Body of pancreas (tissue), 4 donors: ENCODE results near the gene BARX1. TPM values are rescaled to one million over a fixed set of nuclear protein-coding genes. Genes with fewer than 3 reads are reported as not detected.

Experiments used
- ATAC-seq: fragments of 150-250 bp; one replicate; pipeline ENCODE4 v1.9.1; 2016
- DNase-seq, 4 donors: peaks; one replicate each; pipeline ENCODE4 v3.0.0-alpha.2; 2019
- H3K27ac ChIP-seq, 4 donors: fragments of 200-600 bp; sonication (generic); 1 replicate in 3 of 4; 2 replicates in 1 of 4; pipeline versions ENCODE4 v1.5.1 to v1.6.1; 2016 to 2019; ENCODE audit warnings: mild to moderate bottlenecking in 1 of 4, mixed read lengths in 1 of 4, moderate library complexity in 1 of 4
- H3K27me3 ChIP-seq, 2 donors: fragments of 200-600 bp; sonication (generic); one replicate each; pipeline ENCODE4 v1.6.0; 2016; ENCODE audit warnings: mild to moderate bottlenecking in 1 of 2
- H3K36me3 ChIP-seq, 2 donors: fragments of 200-600 bp; sonication (generic); replicated peaks in 1 of 2; 2 replicates each; pipeline ENCODE4 v1.5.1; 2016; ENCODE audit warnings: low read depth in 2 of 2; ENCODE audit not compliant: insufficient read depth in 1 of 2
- H3K4me1 ChIP-seq: fragments of 200-600 bp; sonication (generic); one replicate; pipeline ENCODE4 v1.6.0; 2016
- H3K4me3 ChIP-seq, 2 donors: fragments of 200-600 bp; sonication (generic); 1 replicate in 1 of 2; 2 replicates in 1 of 2; pipeline ENCODE4 v1.5.1; 2016 to 2019
- H3K9me3 ChIP-seq, 3 donors: fragments of 200-600 bp; sonication (generic); 1 replicate in 2 of 3; 2 replicates in 1 of 3; pipeline ENCODE4 v1.5.1; 2016
- CTCF ChIP-seq, 7 experiments: fragments of 450-650 bp in 4 of 7; fragments of 200-600 bp in 3 of 7; sonication (generic) in 3 of 7; IDR thresholded peaks; one replicate each; pipeline ENCODE4 v1.5.1; 2016 to 2019; ENCODE audit warnings: antibody characterized with exemption in 7 of 7
- POLR2A ChIP-seq, 3 donors: fragments of 450-650 bp; IDR thresholded peaks; one replicate each; pipeline ENCODE4 v1.6.1; 2016; ENCODE audit warnings: antibody characterized with exemption in 3 of 3, mild to moderate bottlenecking in 2 of 3
- WGBS, 2 donors: methylation state at CpG; one replicate each; pipeline ENCODE4 v1.1.5; 2017; 5-methylcytosine and 5-hydroxymethylcytosine counted together
- intact Hi-C: fragments of 100-400 bp; cut with DNase I; formaldehyde crosslinking; loops from one replicate; pipeline ENCODE4 v1.15.1; 2023
- total RNA-seq, 2 donors: library from RNA; depleted of rRNA; stranded (reverse); fragments of >200 nt; gene quantifications; one replicate each; pipeline ENCODE4 v1.1.0, GENCODE V29; 2016

The BARX1 gene
- total RNA-seq, 2 donors from 2014 or later, result 0.26 to 5.6 TPM

- Histone ChIP-seq H3K27me3 (no peaks in the 10 kb centered on the region), H3K9me3 (no peaks in the 10 kb centered on the region), H3K27ac (no peak overlapping the region), H3K4me3 (no peak overlapping the region), H3K4me1 (no peaks in the 10 kb centered on the region), H3K36me3 (no peaks in the 10 kb centered on the region)
- 2 to 4% methylated on average over 2 of the region's 2 CpGs for WGBS, 2 donors
- ATAC-seq (no peak), DNase-seq (no peak)
- intact Hi-C loops, result no loop called here
- no peak for TF ChIP-seq CTCF (IDR thresholded peaks at IDR 0.05)
- no peak for TF ChIP-seq POLR2A (IDR thresholded peaks at IDR 0.05)
Observed at GRCh38 chr9:93984860-93985259, 29.7 kb upstream of the BARX1 start.

DNA sequence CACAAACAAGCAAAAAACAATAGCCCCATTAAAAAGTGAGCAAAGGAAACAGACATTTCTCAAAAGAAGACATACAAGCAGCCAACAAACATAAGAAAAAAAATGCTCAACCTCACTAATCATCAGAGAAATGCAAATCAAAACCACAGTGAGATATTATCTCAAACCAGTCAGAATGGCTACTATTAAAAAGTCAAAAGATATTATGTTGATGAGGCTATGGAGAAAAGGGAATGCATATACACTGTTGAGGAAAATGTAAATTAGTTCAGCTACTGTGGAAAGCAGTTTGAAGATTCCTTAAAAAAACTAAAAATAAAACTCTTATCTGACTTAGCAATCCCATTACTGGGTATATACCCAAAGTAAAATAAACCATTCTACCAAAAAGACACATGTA, 28.7 kb upstream of the BARX1 start:
- Histone ChIP-seq H3K36me3 (no peaks in the 10 kb centered on the region), H3K4me1 (no peaks in the 10 kb centered on the region), H3K4me3 (no peak overlapping the region), H3K9me3 (no peaks in the 10 kb centered on the region), H3K27me3 (no peaks in the 10 kb centered on the region), H3K27ac (no peak overlapping the region)
- intact Hi-C loops, result no loop called here
- ATAC-seq, result no peak
- no peak for DNase-seq
- TF ChIP-seq CTCF (IDR thresholded peaks at IDR 0.05) (no peak), POLR2A (IDR thresholded peaks at IDR 0.05) (no peak)

DNA sequence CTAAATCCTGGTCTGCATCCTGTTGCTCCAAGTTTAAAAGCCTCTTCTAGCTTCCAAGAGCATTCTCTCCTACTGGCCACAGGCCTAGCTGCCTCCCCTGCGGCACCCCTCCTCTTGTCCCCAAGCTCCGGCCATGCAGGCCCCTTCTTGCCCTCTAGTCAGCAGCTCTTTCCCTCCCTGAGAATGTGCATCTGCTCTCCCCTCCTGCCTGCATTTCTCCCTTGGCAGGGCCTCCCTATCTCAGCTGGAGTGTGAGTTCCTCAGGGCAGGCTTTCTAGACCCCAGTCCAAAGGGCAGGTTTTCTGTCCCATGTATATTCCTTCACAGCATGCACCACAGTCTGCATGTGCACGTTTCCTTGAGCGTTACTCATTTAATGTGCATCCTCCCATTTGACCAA, 24.6 kb upstream of the BARX1 start:
- H3K27ac ChIP-seq, result no peak overlapping the region
- no peaks in the 10 kb centered on the region for H3K9me3 ChIP-seq
- no peak for ATAC-seq
- H3K4me1 ChIP-seq, result no peaks in the 10 kb centered on the region
- 73 to 80% methylated on average over 4 of the region's 4 CpGs for WGBS, 2 donors
- no peaks in the 10 kb centered on the region for H3K27me3 ChIP-seq
- no peak overlapping the region for H3K4me3 ChIP-seq
- intact Hi-C loops, result no loop called here
- no peak for DNase-seq
- H3K36me3 ChIP-seq, result no peaks in the 10 kb centered on the region
- TF ChIP-seq POLR2A (IDR thresholded peaks at IDR 0.05) (no peak), CTCF (IDR thresholded peaks at IDR 0.05) (no peak)

GRCh38 chr9:93978551-93978950, 23.4 kb upstream of the BARX1 start:
- Histone ChIP-seq H3K9me3 (no peaks in the 10 kb centered on the region), H3K27ac (no peak overlapping the region), H3K27me3 (no peaks in the 10 kb centered on the region), H3K4me3 (no peak overlapping the region), H3K4me1 (no peaks in the 10 kb centered on the region), H3K36me3 (no peaks in the 10 kb centered on the region)
- intact Hi-C loops, result no loop called here
- no peak for ATAC-seq
- DNase-seq, result no peak
- no peak for TF ChIP-seq CTCF (IDR thresholded peaks at IDR 0.05)
- no peak for TF ChIP-seq POLR2A (IDR thresholded peaks at IDR 0.05)
- WGBS, 2 donors, result 66 to 84% methylated on average over 2 of the region's 2 CpGs

GRCh38 chr9:93976973-93977372, 21.8 kb upstream of the BARX1 start:
- no peak for DNase-seq
- Histone ChIP-seq H3K9me3 (no peaks in the 10 kb centered on the region), H3K36me3 (no peaks in the 10 kb centered on the region), H3K27me3 (no peaks in the 10 kb centered on the region), H3K4me3 (no peak overlapping the region), H3K27ac (no peak overlapping the region), H3K4me1 (no peaks in the 10 kb centered on the region)
- intact Hi-C loops, result no loop called here
- no peak for ATAC-seq
- 62 to 68% methylated on average over 5 of the region's 5 CpGs for WGBS, 2 donors
- TF ChIP-seq POLR2A (IDR thresholded peaks at IDR 0.05), result no peak
